ENCODE results near the gene SMYD3. TPM values are rescaled to one million over a fixed set of nuclear protein-coding genes. Genes with fewer than 3 reads are reported as not detected.

The SMYD3 gene
- total RNA-seq, 1 donor from 2014 or later: 27.2 TPM

DNA sequence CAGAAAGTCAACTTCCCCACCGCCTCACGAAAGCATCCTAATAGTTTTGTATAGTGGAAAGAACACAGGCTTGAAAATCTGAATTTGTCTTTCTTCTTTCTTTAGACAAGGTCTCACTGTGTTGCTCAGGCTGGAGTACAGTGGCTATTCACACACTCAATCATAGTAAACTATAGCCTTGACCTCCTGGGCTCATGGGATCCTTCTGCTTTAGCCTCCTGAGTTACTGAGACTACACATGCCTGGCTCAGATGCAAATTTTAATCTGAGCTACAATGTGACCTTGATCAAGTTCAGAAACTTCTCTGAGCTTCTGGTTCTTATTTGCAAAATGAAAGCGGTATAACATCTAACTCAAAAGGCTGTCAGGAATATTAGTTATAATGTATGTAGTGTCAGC is 362.1 kb downstream of the SMYD3 start:
- H3K27me3 ChIP-seq: no peaks in the 10 kb centered on the region
- TF ChIP-seq, protein P1, sequence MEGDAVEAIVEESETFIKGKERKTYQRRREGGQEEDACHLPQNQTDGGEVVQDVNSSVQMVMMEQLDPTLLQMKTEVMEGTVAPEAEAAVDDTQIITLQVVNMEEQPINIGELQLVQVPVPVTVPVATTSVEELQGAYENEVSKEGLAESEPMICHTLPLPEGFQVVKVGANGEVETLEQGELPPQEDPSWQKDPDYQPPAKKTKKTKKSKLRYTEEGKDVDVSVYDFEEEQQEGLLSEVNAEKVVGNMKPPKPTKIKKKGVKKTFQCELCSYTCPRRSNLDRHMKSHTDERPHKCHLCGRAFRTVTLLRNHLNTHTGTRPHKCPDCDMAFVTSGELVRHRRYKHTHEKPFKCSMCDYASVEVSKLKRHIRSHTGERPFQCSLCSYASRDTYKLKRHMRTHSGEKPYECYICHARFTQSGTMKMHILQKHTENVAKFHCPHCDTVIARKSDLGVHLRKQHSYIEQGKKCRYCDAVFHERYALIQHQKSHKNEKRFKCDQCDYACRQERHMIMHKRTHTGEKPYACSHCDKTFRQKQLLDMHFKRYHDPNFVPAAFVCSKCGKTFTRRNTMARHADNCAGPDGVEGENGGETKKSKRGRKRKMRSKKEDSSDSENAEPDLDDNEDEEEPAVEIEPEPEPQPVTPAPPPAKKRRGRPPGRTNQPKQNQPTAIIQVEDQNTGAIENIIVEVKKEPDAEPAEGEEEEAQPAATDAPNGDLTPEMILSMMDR (IDR thresholded peaks at IDR 0.05): no peak
- DNase-seq (no peak), ATAC-seq (no peak)
- H3K4me3 ChIP-seq: no peak overlapping the region
- no peaks in the 10 kb centered on the region for H3K36me3 ChIP-seq
- intact Hi-C loops (cut with DNase I): no loop called here
- H3K27ac ChIP-seq: no peak overlapping the region
- H3K9me3 ChIP-seq: no peaks in the 10 kb centered on the region
- H3K4me1 ChIP-seq: no peaks in the 10 kb centered on the region

DNA sequence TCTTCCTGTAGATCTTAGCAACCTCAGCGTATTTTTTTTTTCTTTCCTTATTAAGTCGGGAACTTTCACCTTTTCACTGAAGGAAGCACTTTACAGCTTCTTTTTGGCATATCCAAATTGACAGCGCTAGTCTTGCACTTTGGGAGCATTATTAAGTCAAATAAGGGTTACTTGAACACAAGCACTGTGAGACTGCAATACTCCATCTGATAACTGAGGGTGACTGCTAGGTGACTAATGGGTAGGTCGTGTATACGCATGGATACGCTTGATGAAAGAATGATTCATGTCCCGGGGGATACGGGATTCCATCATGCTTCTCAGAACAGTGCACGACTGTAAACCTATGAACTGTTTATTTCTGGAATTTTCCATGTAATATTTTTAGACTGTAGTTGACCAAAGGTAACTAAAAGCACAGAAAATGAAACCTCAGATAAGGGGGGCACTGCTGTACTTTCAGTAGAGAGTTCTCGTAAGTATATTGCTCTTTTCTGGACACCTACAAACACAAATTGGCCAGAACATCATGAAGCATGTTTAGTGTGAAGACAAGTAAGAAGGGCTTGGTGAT is 364.7 kb downstream of the SMYD3 start:
- ATAC-seq (no peak), DNase-seq (no peak)
- Histone ChIP-seq H3K4me3 (no peak overlapping the region), H3K27me3 (no peaks in the 10 kb centered on the region), H3K36me3 (no peaks in the 10 kb centered on the region), H3K9me3 (no peaks in the 10 kb centered on the region), H3K27ac (no peak overlapping the region), H3K4me1 (no peaks in the 10 kb centered on the region)
- TF ChIP-seq, protein P1 (IDR thresholded peaks at IDR 0.05): no peak
- intact Hi-C loops (cut with DNase I): no loop called here

- TF ChIP-seq, protein P1 (IDR thresholded peaks at IDR 0.05): no peak
- intact Hi-C loops (cut with DNase I): no loop called here
- no peaks in the 10 kb centered on the region for H3K27me3 ChIP-seq
- no peak overlapping the region for H3K4me3 ChIP-seq
- DNase-seq (no peak), ATAC-seq (no peak)
- H3K4me1 ChIP-seq: no peaks in the 10 kb centered on the region
- H3K9me3 ChIP-seq: no peaks in the 10 kb centered on the region
- H3K27ac ChIP-seq: no peak overlapping the region
- no peaks in the 10 kb centered on the region for H3K36me3 ChIP-seq
Measured at GRCh38 chr1:246141306-246141705, 365.8 kb downstream of the SMYD3 start.

GRCh38 chr1:246139745-246140182 is 367.3 kb downstream of the SMYD3 start:
- ATAC-seq (no peak), DNase-seq (no peak)
- no peak overlapping the region for H3K4me3 ChIP-seq
- TF ChIP-seq, protein P1 (IDR thresholded peaks at IDR 0.05): no peak
- no peaks in the 10 kb centered on the region for H3K27me3 ChIP-seq
- no peak overlapping the region for H3K27ac ChIP-seq
- intact Hi-C loops (cut with DNase I): no loop called here
- no peaks in the 10 kb centered on the region for H3K9me3 ChIP-seq
- H3K36me3 ChIP-seq: no peaks in the 10 kb centered on the region
- no peaks in the 10 kb centered on the region for H3K4me1 ChIP-seq

DNA sequence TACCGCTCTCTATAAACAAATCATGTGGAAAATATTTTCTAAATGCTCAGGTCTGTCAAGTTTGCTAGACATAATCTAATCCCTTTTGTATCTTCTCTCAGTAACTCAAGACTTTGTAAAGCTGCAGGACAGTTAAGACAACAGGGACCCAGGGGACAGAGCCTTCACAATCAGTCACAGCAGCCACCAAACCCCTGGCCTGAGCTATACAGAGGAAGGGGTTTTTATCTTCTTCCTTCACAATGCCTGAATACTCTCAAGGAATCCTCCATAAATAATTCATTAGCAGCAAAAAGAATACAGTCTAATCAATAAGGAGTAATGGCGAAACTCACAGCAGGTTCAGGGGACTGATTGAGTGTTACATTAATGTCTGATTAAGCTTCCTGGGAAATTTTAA is 368.3 kb downstream of the SMYD3 start:
- H3K27me3 ChIP-seq: no peaks in the 10 kb centered on the region
- ATAC-seq (no peak), DNase-seq (no peak)
- TF ChIP-seq, protein P1 (IDR thresholded peaks at IDR 0.05): no peak
- no peak overlapping the region for H3K4me3 ChIP-seq
- H3K27ac ChIP-seq: no peak overlapping the region
- no peaks in the 10 kb centered on the region for H3K4me1 ChIP-seq
- intact Hi-C loops (cut with DNase I): no loop called here
- H3K36me3 ChIP-seq: no peaks in the 10 kb centered on the region
- H3K9me3 ChIP-seq: no peaks in the 10 kb centered on the region

GRCh38 chr1:246136477-246136876 is 370.6 kb downstream of the SMYD3 start:
- DNase-seq (no peak), ATAC-seq (no peak)
- Histone ChIP-seq H3K36me3 (no peaks in the 10 kb centered on the region), H3K27me3 (no peaks in the 10 kb centered on the region), H3K27ac (no peak overlapping the region), H3K9me3 (no peaks in the 10 kb centered on the region), H3K4me3 (no peak overlapping the region), H3K4me1 (no peaks in the 10 kb centered on the region)
- intact Hi-C loops (cut with DNase I): no loop called here
- TF ChIP-seq, protein P1 (IDR thresholded peaks at IDR 0.05): no peak
